AG09309 (cell line): ENCODE measurements around the gene ZCCHC4.
"Not testable (repeated sequence)": the region's sequence is repeated elsewhere in the genome, so short reads cannot be mapped to it uniquely, and the experiment has no call there.

Source experiments
- DNase-seq: peaks from one replicate; pipeline ENCODE4 v3.0.0-alpha.2; 2010; ENCODE audit warnings: low read depth
- H3K4me3 ChIP-seq: 2 replicates; pipeline ENCODE4 v1.5.1; 2011; ENCODE audit warnings: mild to moderate bottlenecking, low read depth, low read length, moderate library complexity; ENCODE audit not compliant: control insufficient read depth
- TF ChIP-seq, protein P1 (sequence below): IDR thresholded peaks from 2 replicates; pipeline ENCODE4 v1.5.1; 2011; ENCODE audit warnings: mild to moderate bottlenecking, low read depth, low read length, inconsistent platforms; ENCODE audit not compliant: insufficient read depth, control insufficient read depth; ENCODE audit errors: missing control alignments

The ZCCHC4 gene

DNA sequence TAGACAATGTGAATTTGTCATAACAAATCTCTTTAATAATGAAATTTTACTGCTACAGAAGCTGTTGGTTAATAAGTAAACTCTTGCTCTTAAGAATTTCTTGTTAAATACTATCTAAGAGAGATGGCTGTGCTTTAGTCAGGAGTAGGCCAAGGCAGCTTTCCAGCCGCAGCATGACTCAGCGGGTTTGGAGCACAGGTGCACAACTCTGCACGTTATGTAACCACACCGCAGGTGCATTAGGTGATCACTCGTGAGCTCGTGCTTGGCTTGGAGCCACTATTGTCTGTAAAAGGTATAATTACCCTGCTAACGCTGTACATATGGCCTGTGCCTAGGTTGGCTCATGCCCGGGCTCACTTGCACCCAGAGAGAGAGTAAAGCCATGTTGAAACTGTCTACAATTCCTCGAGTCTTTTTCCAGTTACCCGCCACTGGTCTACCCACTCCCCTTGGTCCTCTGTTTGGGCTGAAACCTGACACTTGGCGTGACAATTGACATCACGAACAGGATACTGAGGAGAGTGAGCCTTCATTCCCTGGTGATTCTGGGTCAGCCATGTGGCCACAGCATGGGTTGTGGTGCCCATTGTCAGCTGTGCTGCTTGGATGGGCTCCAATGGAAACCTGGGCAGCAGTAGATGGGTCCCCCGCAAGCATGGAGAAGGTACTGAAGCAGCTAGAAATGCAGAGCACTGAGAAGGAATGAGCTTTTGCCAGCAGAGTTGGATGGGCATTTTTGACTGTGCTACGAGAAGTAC is 46.1 kb downstream of the ZCCHC4 start:
- DNase-seq, result no peak
- TF ChIP-seq, protein P1, sequence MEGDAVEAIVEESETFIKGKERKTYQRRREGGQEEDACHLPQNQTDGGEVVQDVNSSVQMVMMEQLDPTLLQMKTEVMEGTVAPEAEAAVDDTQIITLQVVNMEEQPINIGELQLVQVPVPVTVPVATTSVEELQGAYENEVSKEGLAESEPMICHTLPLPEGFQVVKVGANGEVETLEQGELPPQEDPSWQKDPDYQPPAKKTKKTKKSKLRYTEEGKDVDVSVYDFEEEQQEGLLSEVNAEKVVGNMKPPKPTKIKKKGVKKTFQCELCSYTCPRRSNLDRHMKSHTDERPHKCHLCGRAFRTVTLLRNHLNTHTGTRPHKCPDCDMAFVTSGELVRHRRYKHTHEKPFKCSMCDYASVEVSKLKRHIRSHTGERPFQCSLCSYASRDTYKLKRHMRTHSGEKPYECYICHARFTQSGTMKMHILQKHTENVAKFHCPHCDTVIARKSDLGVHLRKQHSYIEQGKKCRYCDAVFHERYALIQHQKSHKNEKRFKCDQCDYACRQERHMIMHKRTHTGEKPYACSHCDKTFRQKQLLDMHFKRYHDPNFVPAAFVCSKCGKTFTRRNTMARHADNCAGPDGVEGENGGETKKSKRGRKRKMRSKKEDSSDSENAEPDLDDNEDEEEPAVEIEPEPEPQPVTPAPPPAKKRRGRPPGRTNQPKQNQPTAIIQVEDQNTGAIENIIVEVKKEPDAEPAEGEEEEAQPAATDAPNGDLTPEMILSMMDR, result no peak
- no peak overlapping the region for H3K4me3 ChIP-seq

DNA sequence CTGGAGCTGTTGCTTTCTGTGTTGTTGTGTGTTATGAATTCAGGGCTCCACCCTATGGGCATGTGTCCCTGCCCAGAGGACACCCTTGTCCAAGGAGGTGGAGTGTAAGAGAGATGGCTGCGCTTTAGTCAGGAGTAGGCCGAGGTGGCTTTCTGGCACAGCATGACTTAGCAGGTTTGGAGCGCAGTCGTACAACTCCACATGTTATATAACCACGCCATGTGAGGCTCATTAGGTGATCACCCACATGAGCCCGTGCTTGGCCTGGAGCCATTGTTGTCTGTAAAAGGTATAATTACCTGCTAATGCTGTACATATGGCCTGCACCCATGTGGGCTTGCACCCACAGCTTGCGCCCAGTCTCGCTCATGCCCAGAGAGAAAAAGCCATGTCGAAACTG is 48.7 kb downstream of the ZCCHC4 start:
- no peak overlapping the region for H3K4me3 ChIP-seq
- DNase-seq, result no peak
- TF ChIP-seq, protein P1, result no peak

DNA sequence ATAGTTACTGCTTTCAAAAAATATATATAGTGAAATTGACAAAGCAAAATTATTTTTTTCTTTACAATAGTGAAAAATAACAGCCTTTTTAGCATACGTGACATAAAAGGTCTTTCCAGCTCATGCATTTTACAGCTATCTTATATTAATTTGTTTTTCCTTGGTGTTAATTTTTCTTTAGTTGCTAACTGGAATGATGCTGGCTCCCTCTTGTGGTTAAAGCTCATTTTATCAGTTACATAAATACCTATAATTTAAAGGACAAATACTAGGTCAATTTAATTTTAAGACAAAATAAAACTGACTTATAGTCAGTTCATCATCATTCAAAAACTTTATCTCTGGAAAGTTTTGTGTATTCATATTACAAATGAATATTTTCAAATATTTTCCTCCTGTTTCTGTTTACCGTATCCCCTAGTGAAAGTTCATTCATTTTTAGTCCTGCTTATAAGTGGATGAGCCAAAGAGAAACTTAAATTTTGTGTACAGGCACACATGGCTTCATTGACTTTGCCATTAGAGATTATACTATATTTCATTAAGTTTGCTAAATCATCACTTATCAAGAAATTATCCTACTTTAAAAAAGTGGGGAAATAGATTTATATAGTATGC is 54.5 kb downstream of the ZCCHC4 start:
- TF ChIP-seq, protein P1, result peak; percentile 50
- no peak overlapping the region for H3K4me3 ChIP-seq
- DNase-seq, result peak; percentile 10

DNA sequence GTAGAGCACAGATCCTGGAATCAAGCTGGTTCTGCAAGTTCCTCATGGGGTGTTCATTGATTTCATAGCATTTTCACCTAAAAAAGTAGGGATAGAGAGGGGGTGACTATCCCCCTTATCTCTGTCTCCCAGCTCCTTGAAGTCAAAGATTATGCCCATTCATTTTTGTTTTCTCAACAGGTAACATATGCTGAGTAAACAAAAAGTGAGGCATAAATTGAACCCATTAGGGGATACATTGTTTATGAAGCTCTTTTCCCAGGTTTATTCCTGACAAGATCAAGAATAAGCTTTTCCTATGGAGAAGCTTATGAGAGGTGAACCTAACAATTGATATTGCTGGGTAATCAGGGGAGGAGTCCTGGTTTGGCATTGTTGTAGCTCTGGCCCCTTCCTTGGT is 55.3 kb downstream of the ZCCHC4 start:
- H3K4me3 ChIP-seq, result no peak overlapping the region
- TF ChIP-seq, protein P1, result no peak
- no peak for DNase-seq

DNA sequence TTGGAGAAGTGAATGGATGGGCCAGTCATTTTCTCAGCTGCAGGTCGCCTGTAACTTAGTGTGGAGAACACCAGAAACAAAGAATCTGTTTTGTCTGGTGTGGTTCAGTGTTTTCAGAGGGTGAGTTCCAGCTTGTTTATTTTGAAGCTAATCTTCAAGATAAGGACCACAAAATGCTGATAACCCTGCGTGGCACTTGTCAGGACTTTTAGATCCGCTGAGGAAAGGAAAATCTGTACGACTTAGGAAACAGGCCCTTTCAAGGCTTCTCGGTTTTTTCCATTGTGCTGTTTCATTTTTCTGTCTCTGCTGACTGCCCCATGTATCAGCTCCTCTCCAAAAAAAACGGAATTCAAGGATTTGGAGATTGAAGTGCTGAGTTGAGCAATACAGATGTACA is 55.7 kb downstream of the ZCCHC4 start:
- H3K4me3 ChIP-seq, result no peak overlapping the region
- DNase-seq, result no peak
- TF ChIP-seq, protein P1, result no peak

DNA sequence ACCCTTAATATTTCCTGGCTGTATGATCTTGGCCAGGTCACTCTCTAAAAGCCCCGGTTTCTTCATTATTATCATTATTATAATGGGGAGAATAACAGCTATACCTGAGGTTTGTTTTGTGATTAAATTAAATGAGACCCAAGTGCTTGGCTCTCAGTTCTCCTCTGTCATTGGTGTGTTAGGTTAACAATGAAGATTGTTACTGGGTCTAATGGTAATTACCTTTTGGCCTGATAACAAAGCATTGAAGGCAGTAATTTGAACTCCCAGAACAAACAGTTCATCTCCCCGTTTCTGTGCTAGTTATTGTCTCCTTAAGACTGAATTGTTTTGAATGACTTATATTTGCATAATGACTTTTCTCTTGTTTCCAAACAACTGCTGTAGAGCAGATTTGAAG is 57.7 kb downstream of the ZCCHC4 start:
- H3K4me3 ChIP-seq, result no peak overlapping the region
- DNase-seq, result no peak
- TF ChIP-seq, protein P1, result no peak

DNA sequence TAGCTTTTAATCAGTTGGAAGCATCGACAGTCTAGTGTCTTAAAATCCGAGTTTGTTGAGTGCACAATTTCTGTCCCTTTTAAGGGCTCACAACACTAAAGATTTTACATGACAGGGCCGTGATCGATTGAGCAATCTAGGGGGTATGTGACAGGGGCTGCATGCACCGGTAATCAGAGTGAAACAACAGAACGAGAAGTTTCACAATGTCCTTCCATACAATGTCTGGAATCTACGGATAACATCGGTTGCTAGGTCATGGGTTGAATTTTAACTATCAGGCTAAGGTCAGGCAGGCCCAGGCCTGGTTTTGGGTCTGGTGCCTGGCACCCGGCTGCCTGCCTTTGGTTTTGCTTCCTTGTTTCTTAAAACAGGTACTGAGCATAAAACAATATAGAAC is 60.0 kb downstream of the ZCCHC4 start:
- not testable (repeated sequence) for H3K4me3 ChIP-seq, DNase-seq
